Activated naive CD4-positive, alpha-beta T cell treated with anti-CD3 and anti-CD28 coated beads, Interleukin-2, amount 50 U/mL, for 16 hours (primary cell): ENCODE measurements around the gene NR1H4.
"Not testable (repeated sequence)": the region's sequence is repeated elsewhere in the genome, so short reads cannot be mapped to it uniquely, and the experiment has no call there.

Experiments
- DNase-seq: peaks from one replicate; pipeline ENCODE4 v3.0.0-alpha.2; 2020

Gene NR1H4

GRCh38 chr12:100520048-100520769, 46.5 kb downstream of the NR1H4 start:
- DNase-seq: no peak

DNA sequence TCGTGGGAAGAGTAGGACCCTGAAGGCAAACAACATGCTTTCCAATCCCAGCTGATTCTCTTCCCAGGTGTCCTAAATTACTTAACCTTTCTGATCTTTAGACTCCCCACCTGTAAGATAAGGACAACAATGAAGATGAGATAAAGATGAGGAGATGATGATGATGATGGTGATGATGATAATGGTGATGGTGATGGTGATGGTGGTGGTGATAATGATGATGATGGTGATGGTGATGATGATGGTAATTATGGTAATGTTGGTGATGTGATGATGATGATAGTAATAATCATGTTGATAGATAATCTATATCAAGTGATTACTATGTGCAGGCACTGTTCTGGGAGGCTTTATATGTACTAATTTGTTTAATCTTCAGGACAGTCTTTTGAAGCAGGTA, 48.3 kb downstream of the NR1H4 start:
- DNase-seq: no peak

DNA sequence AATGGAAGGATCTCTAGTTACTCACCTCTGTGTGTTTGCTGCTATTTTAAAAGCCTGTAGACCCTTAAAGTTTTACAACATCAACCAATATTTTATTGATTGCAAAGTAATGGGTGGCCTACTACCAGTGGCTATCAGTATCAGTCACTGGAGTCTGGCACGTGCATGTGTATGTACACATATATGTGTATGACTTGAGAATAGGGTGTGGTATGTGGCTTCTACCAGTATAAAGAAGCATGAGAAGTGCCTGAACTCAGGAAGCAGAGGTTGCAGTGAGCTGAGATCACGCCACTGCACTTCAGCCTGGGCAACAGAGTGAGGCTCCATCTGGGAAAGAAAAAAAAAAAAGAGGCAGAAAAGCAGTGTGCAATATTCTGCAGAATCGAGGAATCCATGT, 54.4 kb downstream of the NR1H4 start:
- DNase-seq: no peak

GRCh38 chr12:100528471-100529127, 54.9 kb downstream of the NR1H4 start:
- no peak for DNase-seq

DNA sequence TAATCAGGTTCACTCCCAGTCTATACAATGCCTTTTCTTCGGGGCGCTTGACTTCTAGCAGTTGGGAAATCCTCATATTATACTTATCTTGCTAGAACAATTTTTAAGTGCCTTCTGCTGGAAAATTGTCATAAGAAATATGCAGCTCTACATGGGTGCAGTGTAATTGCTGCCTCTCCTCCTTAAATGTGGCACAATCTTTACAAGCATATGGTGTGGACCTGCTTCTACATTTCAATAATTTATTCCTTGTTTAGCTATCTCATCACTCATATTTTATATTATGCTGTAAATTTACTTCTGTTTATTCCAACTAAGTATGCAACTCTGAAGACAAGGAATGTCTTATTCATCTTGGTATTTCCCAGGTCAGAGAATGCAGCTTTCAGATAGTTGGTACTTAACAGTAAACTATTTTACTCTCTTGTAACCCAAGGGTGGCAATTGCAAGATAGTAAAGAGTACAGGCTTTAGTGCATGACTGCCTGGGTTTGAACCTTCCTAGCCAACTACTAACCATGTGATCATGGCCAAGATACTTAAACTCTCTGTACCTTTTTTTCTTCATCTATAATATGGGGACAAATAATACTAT, 56.2 kb downstream of the NR1H4 start:
- DNase-seq: no peak

DNA sequence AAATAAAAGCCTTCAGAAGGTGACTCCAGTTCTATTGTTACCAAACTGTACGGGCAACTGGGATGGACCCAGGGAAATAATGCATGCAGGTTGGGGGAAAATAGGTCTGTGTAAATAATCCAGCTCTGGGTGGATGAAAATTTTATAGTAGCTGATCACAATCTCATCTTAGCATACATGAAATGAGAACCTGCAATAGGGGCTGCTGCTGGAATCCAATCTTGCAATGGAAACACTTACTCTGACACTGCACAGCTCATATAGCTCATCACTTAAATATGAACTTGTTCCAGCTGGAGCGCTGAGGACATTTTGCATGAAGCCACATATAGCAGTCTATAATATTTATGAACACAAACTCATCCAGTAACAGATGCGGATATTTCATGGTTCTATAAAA, 59.7 kb downstream of the NR1H4 start:
- DNase-seq: no peak

DNA sequence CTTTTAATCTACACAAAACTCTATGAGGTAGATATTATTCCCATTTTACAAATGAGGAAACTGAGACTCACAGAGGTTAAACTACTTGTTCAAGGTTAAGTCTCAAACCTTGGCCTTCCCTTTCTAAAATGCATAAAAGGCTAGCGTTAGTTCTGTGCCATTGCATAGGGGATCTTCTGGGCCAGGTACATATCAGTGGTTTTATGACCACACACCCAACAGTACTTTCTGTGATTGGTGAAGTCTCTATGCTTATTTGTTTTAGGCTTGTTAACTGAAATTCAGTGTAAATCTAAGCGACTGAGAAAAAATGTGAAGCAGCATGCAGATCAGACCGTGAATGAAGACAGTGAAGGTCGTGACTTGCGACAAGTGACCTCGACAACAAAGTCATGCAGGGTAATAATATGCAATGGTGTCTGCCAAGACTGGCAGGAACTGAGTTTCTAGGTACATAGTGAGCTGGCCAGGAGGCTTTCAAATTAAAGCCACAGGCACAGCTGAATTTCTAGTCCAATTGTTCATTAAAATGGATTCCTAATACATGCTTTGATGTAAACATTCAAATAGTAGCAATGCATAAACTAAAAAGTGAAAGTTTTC, 61.1 kb downstream of the NR1H4 start:
- no peak for DNase-seq

DNA sequence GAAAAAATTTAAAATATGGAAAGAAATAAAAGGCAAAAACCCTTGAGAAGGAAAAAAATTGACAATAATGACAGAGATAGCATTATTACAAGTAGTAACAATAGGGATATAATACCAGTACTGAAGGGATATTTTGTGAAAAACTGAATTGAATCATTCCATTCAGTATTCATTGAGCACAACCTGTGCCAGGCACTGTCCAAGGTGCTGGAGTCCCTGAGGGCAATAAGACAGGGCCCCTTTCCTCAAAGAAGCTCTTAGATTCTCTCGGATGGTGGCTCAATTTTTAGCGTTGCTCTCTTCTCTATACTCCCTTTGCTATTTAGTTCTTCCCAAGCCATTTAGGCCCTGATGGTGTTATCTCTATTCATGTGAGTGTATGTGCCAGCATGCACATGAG, 65.5 kb downstream of the NR1H4 start:
- DNase-seq: no peak

GRCh38 chr12:100544165-100544564, 70.5 kb downstream of the NR1H4 start:
- no peak for DNase-seq

DNA sequence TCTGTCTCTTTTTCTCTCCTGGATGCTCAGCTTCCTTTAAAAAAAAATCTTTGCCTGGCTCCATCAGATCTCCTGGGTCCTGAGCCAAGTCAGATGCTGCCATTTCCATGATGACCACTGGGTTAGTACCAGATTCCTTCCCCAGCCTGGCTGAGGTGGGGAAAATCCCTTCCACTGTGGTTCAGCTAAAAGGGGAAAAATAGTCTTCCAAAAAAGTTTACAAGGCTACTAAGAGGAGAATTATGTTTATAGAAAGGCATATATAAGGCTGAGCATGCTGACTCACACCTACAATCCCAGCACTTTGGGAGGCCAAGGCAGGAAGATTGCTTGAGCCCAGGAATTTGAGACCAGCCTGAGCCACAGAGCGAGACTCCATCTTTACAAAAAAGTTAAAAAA, 71.4 kb downstream of the NR1H4 start:
- DNase-seq: no peak

GRCh38 chr12:100553936-100554335, 80.3 kb downstream of the NR1H4 start:
- no peak for DNase-seq

DNA sequence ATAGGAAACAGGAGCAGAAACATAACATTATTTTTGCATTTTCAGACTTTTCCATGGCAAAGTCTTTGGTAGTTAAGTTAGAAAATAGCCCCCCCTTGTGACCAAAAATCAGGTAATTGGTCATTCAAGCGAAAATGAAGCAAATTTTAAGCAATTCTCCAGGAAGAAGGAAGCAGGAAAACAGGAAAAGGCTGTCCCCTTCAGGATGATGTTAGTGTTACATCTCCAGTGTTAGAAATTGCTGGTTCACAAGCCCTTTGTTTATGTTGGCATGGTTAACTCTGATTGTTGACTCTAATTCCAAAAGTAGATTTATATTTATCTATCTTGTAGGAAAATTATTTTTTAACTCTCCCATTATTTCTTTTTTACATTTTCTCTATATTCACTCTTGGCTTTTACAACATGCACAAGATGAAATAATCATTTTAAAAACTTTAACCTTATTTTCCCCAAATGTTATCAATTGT, 81.0 kb downstream of the NR1H4 start:
- DNase-seq: no peak

DNA sequence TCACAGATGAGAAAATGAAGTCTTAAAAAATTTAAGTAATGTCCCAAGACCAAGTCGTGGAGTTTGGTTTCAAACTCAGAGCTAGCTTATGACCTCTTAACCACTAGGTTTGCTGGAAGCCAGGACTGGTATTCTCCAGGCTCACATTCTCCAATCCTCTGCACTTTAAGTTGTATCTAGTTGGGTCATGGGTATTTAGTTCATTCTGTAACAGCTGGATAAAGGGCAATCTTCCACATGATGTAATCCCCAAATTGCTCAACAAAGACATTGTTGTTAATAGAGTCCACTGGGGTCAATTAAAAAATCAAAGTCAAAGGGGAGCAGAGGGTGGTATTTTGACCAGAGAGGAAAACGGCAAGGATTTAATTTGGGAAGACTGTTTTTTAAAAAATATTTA, 82.1 kb downstream of the NR1H4 start:
- DNase-seq: no peak

GRCh38 chr12:100557357-100557756, 83.7 kb downstream of the NR1H4 start:
- no peak for DNase-seq

DNA sequence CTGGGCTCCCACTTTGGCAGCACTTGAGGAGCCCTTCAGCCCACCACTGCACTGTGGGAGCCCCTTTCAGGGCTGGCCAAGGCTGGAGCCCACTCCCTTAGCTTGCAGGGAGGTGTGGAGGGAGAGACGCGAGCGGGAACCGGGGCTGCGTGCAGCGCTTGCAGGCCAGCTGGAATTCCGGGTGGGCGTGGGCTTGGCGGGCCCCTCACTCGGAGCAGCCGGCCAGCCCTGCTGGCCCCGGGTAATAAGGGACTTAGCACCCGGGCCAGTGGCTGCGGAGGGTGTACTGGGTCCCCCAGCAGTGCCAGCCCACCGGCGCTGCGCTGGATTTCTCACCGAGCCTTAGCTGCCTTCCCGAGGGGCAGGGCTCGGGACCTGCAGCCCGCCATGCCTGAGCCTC, 85.6 kb downstream of the NR1H4 start:
- not testable (repeated sequence) for DNase-seq

DNA sequence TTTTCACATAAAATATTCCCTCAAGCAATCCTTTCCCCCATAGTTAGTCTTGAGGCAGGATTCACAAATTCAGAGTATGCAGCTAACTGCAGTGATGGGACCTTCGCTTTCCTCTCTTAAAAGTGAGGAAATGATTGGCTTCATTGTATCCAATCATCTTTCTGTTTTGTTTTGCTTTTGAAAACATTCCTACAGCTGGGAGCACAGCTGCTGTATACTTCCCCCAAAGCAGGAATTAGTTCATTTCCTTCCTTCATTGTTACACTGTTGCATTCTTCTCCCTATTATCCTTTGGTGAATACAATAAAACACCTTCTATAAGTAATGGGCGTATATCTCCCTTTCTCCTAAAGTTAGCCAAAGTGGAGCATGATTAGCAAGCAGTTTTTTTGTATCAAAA, 90.4 kb downstream of the NR1H4 start:
- DNase-seq: no peak

DNA sequence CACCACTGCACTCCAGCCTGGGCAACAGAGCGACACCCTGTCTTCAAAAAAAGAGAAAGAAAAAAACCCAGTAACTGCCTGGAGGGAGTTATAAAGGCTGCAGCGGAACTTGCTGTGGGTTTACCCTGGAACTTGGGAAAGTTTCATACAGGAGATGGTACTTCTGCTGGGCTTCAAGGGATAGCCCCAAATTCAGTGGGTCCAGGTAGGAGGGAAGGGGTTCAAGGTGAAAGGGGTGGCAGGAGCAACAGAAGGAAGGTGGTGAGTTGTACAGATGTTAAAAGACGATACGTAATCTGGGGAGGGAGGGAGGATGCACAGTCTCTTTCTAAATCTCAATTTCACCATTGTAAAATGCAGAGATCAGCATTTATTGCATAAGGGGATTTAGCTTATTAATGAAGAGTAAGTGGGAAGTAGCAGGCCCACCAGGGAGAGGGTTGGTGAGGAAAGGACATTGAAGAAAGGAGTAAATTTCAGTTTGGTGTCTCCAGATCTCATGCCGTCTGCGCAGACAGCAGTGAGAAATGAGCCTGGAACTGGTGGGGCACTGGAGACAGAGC, 91.3 kb downstream of the NR1H4 start:
- DNase-seq: no peak

- no peak for DNase-seq
Measured at GRCh38 chr12:100565987-100566545, 92.4 kb downstream of the NR1H4 start.

GRCh38 chr12:100566887-100567637, 93.4 kb downstream of the NR1H4 start:
- no peak for DNase-seq

- DNase-seq: no peak
Measured at GRCh38 chr12:100567945-100568344, 94.3 kb downstream of the NR1H4 start.

GRCh38 chr12:100572184-100572583, 98.5 kb downstream of the NR1H4 start:
- no peak for DNase-seq
